H9 (cell line): ENCODE measurements around the gene HLA-F. TPM values are rescaled to one million over a fixed set of nuclear protein-coding genes. Genes with fewer than 3 reads are reported as not detected.
A peak's percentile ranks its signal among the peaks of the same experiment; 100 is the strongest.

Experiments
- DNase-seq: peaks from one replicate; pipeline ENCODE4 v3.0.0-alpha.2; 2017
- H2AFZ ChIP-seq: one replicate; pipeline ENCODE4 v1.6.1; 2013; ENCODE audit warnings: mild to moderate bottlenecking, low read length, control low read depth, moderate library complexity
- H2AK5ac ChIP-seq: 2 replicates; pipeline ENCODE4 v1.6.1; 2013; ENCODE audit warnings: low read length, control low read depth, mixed read lengths; ENCODE audit not compliant: insufficient read length
- H2BK120ac ChIP-seq: one replicate; pipeline ENCODE4 v1.6.1; 2013; ENCODE audit warnings: low read depth, mild to moderate bottlenecking, low read length, control low read depth, inconsistent platforms; ENCODE audit not compliant: poor library complexity, severe bottlenecking
- H2BK12ac ChIP-seq: 2 replicates; pipeline ENCODE4 v1.6.1; 2013; ENCODE audit warnings: low read length, control low read depth, mixed read lengths, low read depth; ENCODE audit not compliant: insufficient read length
- H2BK15ac ChIP-seq: 2 replicates; pipeline ENCODE4 v1.6.1; 2013; ENCODE audit warnings: low read depth, low read length, control low read depth
- H2BK20ac ChIP-seq: one replicate; pipeline ENCODE4 v1.6.1; 2013; ENCODE audit warnings: low read depth, mild to moderate bottlenecking, low read length, control low read depth, inconsistent platforms; ENCODE audit not compliant: poor library complexity, severe bottlenecking
- H2BK5ac ChIP-seq: 2 replicates; pipeline ENCODE4 v1.6.1; 2013; ENCODE audit warnings: low read length, control low read depth, mixed read lengths; ENCODE audit not compliant: insufficient read length
- H3K14ac ChIP-seq: 2 replicates; pipeline ENCODE4 v1.6.1; 2013; ENCODE audit warnings: low read length, control low read depth; ENCODE audit not compliant: insufficient read depth
- H3K18ac ChIP-seq: 2 replicates; pipeline ENCODE4 v1.6.1; 2013; ENCODE audit warnings: low read depth, mild to moderate bottlenecking, mixed read lengths, low read length, control low read depth; ENCODE audit not compliant: insufficient read length
- H3K23ac ChIP-seq: 2 replicates; pipeline ENCODE4 v1.6.1; 2013; ENCODE audit warnings: low read length, control low read depth, mixed read lengths, low read depth; ENCODE audit not compliant: insufficient read length
- H3K23me2 ChIP-seq: 2 replicates; pipeline ENCODE4 v1.6.1; 2013; ENCODE audit warnings: low read depth, mild to moderate bottlenecking, mixed read lengths, low read length, control low read depth; ENCODE audit not compliant: insufficient read length, poor library complexity, severe bottlenecking
- H3K27ac ChIP-seq: 2 replicates; pipeline ENCODE4 v1.5.1; 2013; ENCODE audit warnings: low read length, control low read depth, mixed read lengths, low read depth; ENCODE audit not compliant: insufficient read length
- H3K27me3 ChIP-seq: 2 replicates; pipeline ENCODE4 v1.6.1; 2013; ENCODE audit warnings: low read length, control low read depth, inconsistent platforms; ENCODE audit not compliant: insufficient read depth
- H3K4ac ChIP-seq: 2 replicates; pipeline ENCODE4 v1.6.1; 2013; ENCODE audit warnings: low read depth, mild to moderate bottlenecking, control low read depth, inconsistent platforms, low read length, moderate library complexity
- H3K4me1 ChIP-seq: 2 replicates; pipeline ENCODE4 v1.6.1; 2013; ENCODE audit warnings: low read length, control low read depth, inconsistent platforms; ENCODE audit not compliant: insufficient read depth
- H3K4me2 ChIP-seq: 2 replicates; pipeline ENCODE4 v1.6.1; 2013; ENCODE audit warnings: low read length, control low read depth, mixed read lengths; ENCODE audit not compliant: insufficient read length, insufficient read depth
- H3K56ac ChIP-seq: 2 replicates; pipeline ENCODE4 v1.6.1; 2013; ENCODE audit warnings: low read depth, mild to moderate bottlenecking, mixed read lengths, low read length, control low read depth; ENCODE audit not compliant: insufficient read length
- H3K79me1 ChIP-seq: 2 replicates; pipeline ENCODE4 v1.6.1; 2013; ENCODE audit warnings: low read depth, mild to moderate bottlenecking, moderate library complexity, low read length, control low read depth, inconsistent platforms; ENCODE audit not compliant: insufficient read depth, poor library complexity, severe bottlenecking
- H3K79me2 ChIP-seq: 2 replicates; pipeline ENCODE4 v1.6.1; 2013; ENCODE audit warnings: low read length, control low read depth, inconsistent platforms; ENCODE audit not compliant: insufficient read depth
- H3K9ac ChIP-seq: 2 replicates; pipeline ENCODE4 v1.6.1; 2013; ENCODE audit warnings: low read length, control low read depth, mixed read lengths; ENCODE audit not compliant: insufficient read length; ENCODE audit errors: extremely low read depth
- H3K9me3 ChIP-seq: one replicate; pipeline ENCODE4 v1.6.1; 2013; ENCODE audit warnings: low read depth, low read length, inconsistent platforms; ENCODE audit not compliant: control insufficient read depth
- H3T11ph ChIP-seq: one replicate; pipeline ENCODE4 v1.6.1; 2013; ENCODE audit warnings: mild to moderate bottlenecking, low read length, control low read depth, inconsistent platforms
- H4K20me1 ChIP-seq: one replicate; pipeline ENCODE4 v1.6.1; 2013; ENCODE audit not compliant: control insufficient read depth, insufficient read length, insufficient read depth
- H4K5ac ChIP-seq: 2 replicates; pipeline ENCODE4 v1.6.1; 2013; ENCODE audit warnings: low read depth, mild to moderate bottlenecking, mixed read lengths, low read length, control low read depth; ENCODE audit not compliant: insufficient read length
- H4K8ac ChIP-seq: replicated peaks from 2 replicates; pipeline ENCODE4 v1.6.1; 2013; ENCODE audit warnings: low read length, control low read depth, mixed read lengths, low read depth; ENCODE audit not compliant: insufficient read length
- H4K91ac ChIP-seq: 2 replicates; pipeline ENCODE4 v1.6.1; 2013; ENCODE audit warnings: low read depth, mild to moderate bottlenecking, moderate library complexity, mixed read lengths, low read length, control low read depth; ENCODE audit not compliant: insufficient read length
- H3K27ac Mint-ChIP-seq, 3 experiments: 2 replicates in 2 of 3; 3 replicates in 1 of 3; pipeline ENCODE4 v1.8.0; 2020 to 2021; ENCODE audit warnings: mixed read lengths in 3 of 3, mild to moderate bottlenecking in 1 of 3, moderate library complexity in 1 of 3
- H3K27me3 Mint-ChIP-seq: 2 replicates; pipeline ENCODE4 v1.8.0; 2021; ENCODE audit warnings: low read depth, mild to moderate bottlenecking, moderate library complexity, mixed read lengths
- H3K36me3 Mint-ChIP-seq, 3 experiments: 2 replicates in 2 of 3; 3 replicates in 1 of 3; pipeline ENCODE4 v1.8.0; 2020 to 2021; ENCODE audit warnings: low read depth in 3 of 3, mixed read lengths in 3 of 3; ENCODE audit not compliant: insufficient read depth in 1 of 3
- H3K4me1 Mint-ChIP-seq, 2 experiments: 2 replicates each; pipeline ENCODE4 v1.8.0; 2020; ENCODE audit warnings: mixed read lengths in 2 of 2
- H3K4me3 Mint-ChIP-seq, 2 experiments: 2 replicates in 1 of 2; 3 replicates in 1 of 2; pipeline ENCODE4 v1.8.0; 2020 to 2021; ENCODE audit warnings: mild to moderate bottlenecking in 2 of 2, mixed read lengths in 2 of 2, moderate library complexity in 1 of 2
- H3K9me3 Mint-ChIP-seq, 2 experiments: 2 replicates in 1 of 2; 3 replicates in 1 of 2; pipeline ENCODE4 v1.8.0; 2020; ENCODE audit warnings: mild to moderate bottlenecking in 2 of 2, mixed read lengths in 2 of 2, moderate library complexity in 1 of 2
- WGBS: extraction: QIAGEN DNeasy Blood & Tissue Kit; methylation state at CpG from one replicate; pipeline ENCODE4 v1.1.7; 2013; ENCODE audit warnings: missing lambda C conversion rate, low lambda C conversion rate, mixed read lengths; ENCODE audit not compliant: insufficient read length; ENCODE audit errors: extremely low coverage; 5-methylcytosine and 5-hydroxymethylcytosine counted together
- total RNA-seq: library from RNA; stranded (reverse); gene quantifications from 2 replicates; pipeline ENCODE4 v1.2.1, GENCODE V29; 2021
- TF ChIP-seq, protein P1 (sequence below): fragments of 200-600 bp; sonication (generic); conservative IDR thresholded peaks from 3 replicates; pipeline ENCODE4 v1.8.0; 2021; ENCODE audit warnings: antibody characterized with exemption, mild to moderate bottlenecking

The HLA-F gene
- total RNA-seq, 1 experiment from 2014 or later: 7.4 TPM

DNA sequence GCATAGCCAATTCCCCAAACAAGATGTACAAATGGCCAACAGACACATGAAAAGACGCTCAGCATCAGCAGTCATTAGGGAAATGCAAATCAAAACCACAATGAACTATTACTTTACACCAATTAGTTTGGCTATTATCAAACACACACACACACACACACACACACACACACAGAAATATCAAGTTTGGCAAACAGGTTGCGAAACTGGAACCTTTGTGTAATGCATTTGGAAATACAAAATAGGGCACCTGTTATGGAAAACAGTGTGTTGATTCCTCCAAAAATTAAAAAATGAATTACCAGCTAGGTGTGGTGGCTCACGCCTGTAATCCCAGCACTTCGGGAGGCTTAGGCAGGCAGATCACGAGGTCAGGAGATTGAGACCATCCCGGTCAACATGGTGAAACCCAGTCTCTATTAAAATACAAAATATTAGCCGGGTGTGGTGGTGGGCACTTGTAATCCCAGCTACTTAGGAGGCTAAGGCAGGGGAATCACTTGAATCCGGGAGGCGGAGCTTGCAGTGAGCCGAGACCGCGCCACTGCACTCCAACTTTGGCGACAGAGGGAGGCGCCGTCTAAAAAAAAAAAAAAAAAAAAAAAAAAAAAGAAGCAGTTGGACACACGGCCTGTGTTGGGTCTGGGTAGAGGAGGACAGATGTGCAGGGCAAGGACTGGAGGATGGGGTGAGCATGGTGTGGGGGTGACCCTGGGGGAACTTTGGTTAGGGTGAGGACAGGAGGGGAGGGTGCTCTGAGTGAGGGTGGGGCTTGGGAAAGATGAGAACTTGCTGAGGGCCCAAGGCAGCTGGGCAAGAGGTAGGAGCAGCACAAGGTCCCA, 23.8 kb downstream of the HLA-F start:
- Mint-ChIP-seq H3K27me3 (peaks cover 58% of the 10 kb centered on the region), H3K4me1 (peaks cover 23% of the 10 kb centered on the region in 2 experiments), H3K27ac (no peak overlapping the region; a peak in 1 of 7 replicates), H3K9me3 (peaks cover 0 to 4% of the 10 kb centered on the region in 2 experiments; a peak in 3 of 5 replicates), H3K4me3 (peak overlapping the region; percentile 12 to 94; a peak in 4 of 5 replicates), H3K36me3 (peaks cover 0 to 17% (median 6%) of the 10 kb centered on the region in 3 experiments; a peak in 6 of 7 replicates)
- Histone ChIP-seq H2BK120ac (no peak overlapping the region), H4K20me1 (no peaks in the 10 kb centered on the region), H3T11ph (no peak overlapping the region), H4K91ac (no peak overlapping the region), H2BK12ac (no peak overlapping the region), H4K8ac (no peak overlapping the region), H4K5ac (no peak overlapping the region), H3K23ac (no peak overlapping the region), H3K18ac (no peak overlapping the region), H3K4me1 (no peaks in the 10 kb centered on the region), H3K56ac (no peak overlapping the region), H3K23me2 (peaks cover 13% of the 10 kb centered on the region), H3K9me3 (no peaks in the 10 kb centered on the region), H2AFZ (no peak overlapping the region), H3K14ac (no peak overlapping the region), H3K79me1 (no peaks in the 10 kb centered on the region), H2AK5ac (no peak overlapping the region), H3K4me2 (peak overlapping the region; percentile 73), H2BK15ac (no peak overlapping the region), H2BK5ac (no peak overlapping the region), H3K27ac (no peak overlapping the region), H3K79me2 (no peaks in the 10 kb centered on the region), H3K4ac (no peak overlapping the region), H3K9ac (no peak overlapping the region), H2BK20ac (no peak overlapping the region), H3K27me3 (peaks cover 6% of the 10 kb centered on the region; the same call in 1 of the 2 replicates)
- TF ChIP-seq, protein P1, sequence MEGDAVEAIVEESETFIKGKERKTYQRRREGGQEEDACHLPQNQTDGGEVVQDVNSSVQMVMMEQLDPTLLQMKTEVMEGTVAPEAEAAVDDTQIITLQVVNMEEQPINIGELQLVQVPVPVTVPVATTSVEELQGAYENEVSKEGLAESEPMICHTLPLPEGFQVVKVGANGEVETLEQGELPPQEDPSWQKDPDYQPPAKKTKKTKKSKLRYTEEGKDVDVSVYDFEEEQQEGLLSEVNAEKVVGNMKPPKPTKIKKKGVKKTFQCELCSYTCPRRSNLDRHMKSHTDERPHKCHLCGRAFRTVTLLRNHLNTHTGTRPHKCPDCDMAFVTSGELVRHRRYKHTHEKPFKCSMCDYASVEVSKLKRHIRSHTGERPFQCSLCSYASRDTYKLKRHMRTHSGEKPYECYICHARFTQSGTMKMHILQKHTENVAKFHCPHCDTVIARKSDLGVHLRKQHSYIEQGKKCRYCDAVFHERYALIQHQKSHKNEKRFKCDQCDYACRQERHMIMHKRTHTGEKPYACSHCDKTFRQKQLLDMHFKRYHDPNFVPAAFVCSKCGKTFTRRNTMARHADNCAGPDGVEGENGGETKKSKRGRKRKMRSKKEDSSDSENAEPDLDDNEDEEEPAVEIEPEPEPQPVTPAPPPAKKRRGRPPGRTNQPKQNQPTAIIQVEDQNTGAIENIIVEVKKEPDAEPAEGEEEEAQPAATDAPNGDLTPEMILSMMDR: no peak
- WGBS: no CpG with 5 or more reads among the region's 16 CpGs
- DNase-seq: no peak
